Retinal pigment epithelial cell (primary cell): Measurements from ENCODE around the gene ANAPC13.

ENCODE experiments used
- DNase-seq: peaks from one replicate; pipeline ENCODE4 v3.0.0-alpha.2; 2010; ENCODE audit warnings: low read depth
- H3K4me3 ChIP-seq: 2 replicates; pipeline ENCODE4 v1.5.1; 2011; ENCODE audit warnings: mild to moderate bottlenecking, low read length, control low read depth, moderate library complexity
- CTCF ChIP-seq: conservative IDR thresholded peaks from 2 replicates; pipeline ENCODE4 v1.5.1; 2011; ENCODE audit warnings: low read depth, low read length, control low read depth, inconsistent platforms

Gene ANAPC13

GRCh38 chr3:134430174-134430573 lies 55.6 kb downstream of the ANAPC13 start:
- H3K4me3 ChIP-seq, result no peak overlapping the region
- no peak for DNase-seq
- TF ChIP-seq CTCF, result no peak

- TF ChIP-seq CTCF, result no peak
- DNase-seq, result no peak
- H3K4me3 ChIP-seq, result no peak overlapping the region
These were observed 57.4 kb downstream of the ANAPC13 start for GRCh38 chr3:134428401-134428800.
